Activated T-cell treated with anti-CD3 and anti-CD28 coated beads, Interleukin-2, amount 50 U/mL, for 48 hours (primary cell): ENCODE measurements around the gene OR2T33.
"Not testable (repeated sequence)": the region's sequence is repeated elsewhere in the genome, so short reads cannot be mapped to it uniquely, and the experiment has no call there.

Experiments used
- DNase-seq, 2 experiments: peaks; one replicate each; pipeline ENCODE4 v3.0.0-alpha.2; 2020

OR2T33 gene

GRCh38 chr1:248277876-248278275 lies at the start of gene OR2T33:
TSS of gene OR2T33 (minus strand) at chr1:248277976. CDS start at chr1:248273814, 4,162 bp downstream.
- no peak for DNase-seq

- no peak for DNase-seq
These were observed 46.7 kb upstream of the OR2T33 start, which contains the start of gene OR2M7 for GRCh38 chr1:248324468-248324867. TSS of gene OR2M7 (minus strand) at chr1:248324568. CDS start at chr1:248324568, 0 bp downstream.

- no peak for DNase-seq
These were observed 39.0 kb upstream of the OR2T33 start for GRCh38 chr1:248316796-248317195.

GRCh38 chr1:248306740-248307139 lies 29.0 kb upstream of the OR2T33 start:
- not testable (repeated sequence) for DNase-seq

GRCh38 chr1:248306103-248306502 lies 28.3 kb upstream of the OR2T33 start:
- DNase-seq = no peak

GRCh38 chr1:248305672-248306071 lies 27.9 kb upstream of the OR2T33 start:
- DNase-seq = not testable (repeated sequence)

GRCh38 chr1:248303324-248303723 lies 25.5 kb upstream of the OR2T33 start, which contains the start of gene OR2T12:
TSS of gene OR2T12 (minus strand) at chr1:248303424. CDS start at chr1:248295578, 7,846 bp downstream.
- no peak for DNase-seq

- DNase-seq = no peak
These were observed 10.6 kb upstream of the OR2T33 start for GRCh38 chr1:248288391-248288790.

GRCh38 chr1:248273225-248273624 lies 4.6 kb downstream of the OR2T33 start:
- DNase-seq = not testable (repeated sequence)

- DNase-seq = no peak
These were observed 9.6 kb downstream of the OR2T33 start for GRCh38 chr1:248268178-248268577.

GRCh38 chr1:248259309-248259708 lies 18.5 kb downstream of the OR2T33 start:
- not testable (repeated sequence) for DNase-seq

GRCh38 chr1:248243204-248243603 lies 34.6 kb downstream of the OR2T33 start:
- peak; percentile 22 to 30 for DNase-seq

GRCh38 chr1:248239478-248239877 lies 38.3 kb downstream of the OR2T33 start:
- DNase-seq = no peak

- no peak for DNase-seq
These were observed 46.7 kb downstream of the OR2T33 start, which contains the start of gene OR2M4 for GRCh38 chr1:248231117-248231516. TSS of gene OR2M4 (plus strand) at chr1:248231417. CDS start at chr1:248238929, 7,512 bp downstream.

GRCh38 chr1:248229360-248229908 lies 48.3 kb downstream of the OR2T33 start:
- DNase-seq = no peak

- DNase-seq = no peak
These were observed 52.2 kb downstream of the OR2T33 start for GRCh38 chr1:248225537-248225936.
